Measurements from ENCODE around the gene BCAS3.
A peak's percentile ranks its signal among the peaks of the same experiment; 100 is the strongest.

BCAS3 gene

GRCh38 chr17:61390479-61390791, 712.8 kb downstream of the BCAS3 start:
- WGBS = 81% methylated on average over 11 of the region's 11 CpGs
- DNase-seq = no peak
- H3K14ac ChIP-seq (ENCODE audit: low read length in 2 of 2) = no peak overlapping the region
- H3K4me1 ChIP-seq (ENCODE audit: control insufficient read depth, insufficient read depth, low read depth, low read length) = peaks cover 10% of the 10 kb centered on the region
- peak overlapping the region; percentile 0 for H4K91ac ChIP-seq (ENCODE audit: low read length)
- H3K4me2 ChIP-seq (ENCODE audit: low read length, poor library complexity, severe bottlenecking) = no peak overlapping the region
- H2AK5ac ChIP-seq (ENCODE audit: low read length, severe bottlenecking) = no peak overlapping the region
- no peaks in the 10 kb centered on the region for H3K9me3 ChIP-seq (ENCODE audit: control insufficient read depth, low read length)
- H3K4ac ChIP-seq (ENCODE audit: low read depth in 1 of 2, low read length in 2 of 2) = peak overlapping the region in 1 of 2 experiments; percentile 64
- H3K27me3 ChIP-seq (ENCODE audit: control insufficient read depth in 1 of 2, insufficient read depth in 1 of 2, low read length in 2 of 2) = peaks cover 0 to 20% of the 10 kb centered on the region in 2 experiments
- H2AFZ ChIP-seq (ENCODE audit: low read depth, low read length) = no peak overlapping the region
- H2BK15ac ChIP-seq (ENCODE audit: low read depth, poor library complexity, severe bottlenecking) = no peak overlapping the region
- no peak overlapping the region for H2BK120ac ChIP-seq (ENCODE audit: low read depth, low read length)
- peak overlapping the region; percentile 26 to 71 for H3K18ac ChIP-seq (ENCODE audit: low read depth in 1 of 2, low read length in 2 of 2)
- peak overlapping the region; percentile 81 for H3K9ac ChIP-seq (ENCODE audit: low read length)
- no peak overlapping the region for H3K23ac ChIP-seq (ENCODE audit: low read length in 2 of 2)
- no peaks in the 10 kb centered on the region for H3K79me1 ChIP-seq (replicated peaks; ENCODE audit: low read length, poor library complexity, severe bottlenecking)
- H2BK12ac ChIP-seq (ENCODE audit: low read length in 2 of 2) = peak overlapping the region; percentile 27 to 75
- H4K8ac ChIP-seq (ENCODE audit: low read length) = peak overlapping the region; percentile 1
- H3K36me3 ChIP-seq (ENCODE audit: control insufficient read depth in 1 of 2, insufficient read depth in 2 of 2, low read depth in 1 of 2, low read length in 2 of 2) = peaks cover 0 to 6% of the 10 kb centered on the region in 2 experiments
- H3K27ac ChIP-seq (ENCODE audit: low read length, poor library complexity, severe bottlenecking) = no peak overlapping the region
- H2BK5ac ChIP-seq (ENCODE audit: low read depth, low read length, poor library complexity, severe bottlenecking) = no peak overlapping the region
- no peak overlapping the region for H3K4me3 ChIP-seq (ENCODE audit: insufficient read depth in 1 of 2, low read depth in 1 of 2, low read length in 2 of 2)

GRCh38 chr17:61391595-61392291, 714.1 kb downstream of the BCAS3 start:
- H4K91ac ChIP-seq (ENCODE audit: low read length) = peak overlapping the region; percentile 5

GRCh38 chr17:61392679-61393078, 715.0 kb downstream of the BCAS3 start:
- H4K8ac ChIP-seq (ENCODE audit: low read length) = no peak overlapping the region
- H3K4ac ChIP-seq (ENCODE audit: low read depth in 1 of 2, low read length in 2 of 2) = no peak overlapping the region
- H3K14ac ChIP-seq (ENCODE audit: low read length in 2 of 2) = no peak overlapping the region
- peak overlapping the region; percentile 12 to 81 for H2BK12ac ChIP-seq (ENCODE audit: low read length in 2 of 2)
- H2AFZ ChIP-seq (ENCODE audit: low read depth, low read length) = no peak overlapping the region
- H3K36me3 ChIP-seq (ENCODE audit: control insufficient read depth in 1 of 2, insufficient read depth in 2 of 2, low read depth in 1 of 2, low read length in 2 of 2) = no peaks in the 10 kb centered on the region
- no peak overlapping the region for H2BK5ac ChIP-seq (ENCODE audit: low read depth, low read length, poor library complexity, severe bottlenecking)
- no peak overlapping the region for H2AK5ac ChIP-seq (ENCODE audit: low read length, severe bottlenecking)
- H3K4me1 ChIP-seq (ENCODE audit: control insufficient read depth, insufficient read depth, low read depth, low read length) = peaks cover 23% of the 10 kb centered on the region
- peaks cover 0 to 38% of the 10 kb centered on the region in 2 experiments for H3K27me3 ChIP-seq (ENCODE audit: control insufficient read depth in 1 of 2, insufficient read depth in 1 of 2, low read length in 2 of 2)
- H2BK120ac ChIP-seq (ENCODE audit: low read depth, low read length) = no peak overlapping the region
- H3K79me1 ChIP-seq (replicated peaks; ENCODE audit: low read length, poor library complexity, severe bottlenecking) = no peaks in the 10 kb centered on the region
- H4K91ac ChIP-seq (ENCODE audit: low read length) = no peak overlapping the region
- no peak overlapping the region for H3K4me3 ChIP-seq (ENCODE audit: insufficient read depth in 1 of 2, low read depth in 1 of 2, low read length in 2 of 2)
- H3K27ac ChIP-seq (ENCODE audit: low read length, poor library complexity, severe bottlenecking) = no peak overlapping the region
- DNase-seq = no peak
- no peaks in the 10 kb centered on the region for H3K9me3 ChIP-seq (ENCODE audit: control insufficient read depth, low read length)
- no peak overlapping the region for H3K23ac ChIP-seq (ENCODE audit: low read length in 2 of 2)
- H3K9ac ChIP-seq (ENCODE audit: low read length) = no peak overlapping the region
- 73% methylated on average over 3 of the region's 3 CpGs for WGBS
- H3K4me2 ChIP-seq (ENCODE audit: low read length, poor library complexity, severe bottlenecking) = no peak overlapping the region
- no peak overlapping the region for H2BK15ac ChIP-seq (ENCODE audit: low read depth, poor library complexity, severe bottlenecking)
- H3K18ac ChIP-seq (ENCODE audit: low read depth in 1 of 2, low read length in 2 of 2) = peak overlapping the region in 1 of 2 experiments; percentile 5

More at GRCh38 chr17:61391595-61392291, 714.1 kb downstream of the BCAS3 start:
- no peak for DNase-seq
- Histone ChIP-seq H3K4me3 (ENCODE audit: insufficient read depth in 1 of 2, low read depth in 1 of 2, low read length in 2 of 2) (no peak overlapping the region), H3K4me2 (ENCODE audit: low read length, poor library complexity, severe bottlenecking) (no peak overlapping the region), H3K27me3 (ENCODE audit: control insufficient read depth in 1 of 2, insufficient read depth in 1 of 2, low read length in 2 of 2) (peaks cover 0 to 33% of the 10 kb centered on the region in 2 experiments), H2BK15ac (ENCODE audit: low read depth, poor library complexity, severe bottlenecking) (no peak overlapping the region), H3K4me1 (ENCODE audit: control insufficient read depth, insufficient read depth, low read depth, low read length) (peaks cover 15% of the 10 kb centered on the region), H2AK5ac (ENCODE audit: low read length, severe bottlenecking) (no peak overlapping the region), H2BK120ac (ENCODE audit: low read depth, low read length) (no peak overlapping the region), H3K14ac (ENCODE audit: low read length in 2 of 2) (no peak overlapping the region), H2BK12ac (ENCODE audit: low read length in 2 of 2) (peak overlapping the region; percentile 75 to 87), H3K9ac (ENCODE audit: low read length) (no peak overlapping the region), H4K8ac (ENCODE audit: low read length) (no peak overlapping the region), H3K27ac (ENCODE audit: low read length, poor library complexity, severe bottlenecking) (no peak overlapping the region), H3K9me3 (ENCODE audit: control insufficient read depth, low read length) (no peaks in the 10 kb centered on the region), H3K23ac (ENCODE audit: low read length in 2 of 2) (no peak overlapping the region), H3K79me1 (replicated peaks; ENCODE audit: low read length, poor library complexity, severe bottlenecking) (no peaks in the 10 kb centered on the region), H3K4ac (ENCODE audit: low read depth in 1 of 2, low read length in 2 of 2) (peak overlapping the region in 1 of 2 experiments; percentile 38), H3K36me3 (ENCODE audit: control insufficient read depth in 1 of 2, insufficient read depth in 2 of 2, low read depth in 1 of 2, low read length in 2 of 2) (peaks cover 0 to 6% of the 10 kb centered on the region in 2 experiments), H2AFZ (ENCODE audit: low read depth, low read length) (no peak overlapping the region), H3K18ac (ENCODE audit: low read depth in 1 of 2, low read length in 2 of 2) (peak overlapping the region in 1 of 2 experiments; percentile 84), H2BK5ac (ENCODE audit: low read depth, low read length, poor library complexity, severe bottlenecking) (no peak overlapping the region)
- WGBS = 93% methylated on average over 19 of the region's 19 CpGs

- Histone ChIP-seq H3K27ac (ENCODE audit: low read length, poor library complexity, severe bottlenecking) (no peak overlapping the region), H3K4me1 (ENCODE audit: control insufficient read depth, insufficient read depth, low read depth, low read length) (peaks cover 26% of the 10 kb centered on the region), H2BK5ac (ENCODE audit: low read depth, low read length, poor library complexity, severe bottlenecking) (no peak overlapping the region), H2BK12ac (ENCODE audit: low read length in 2 of 2) (peak overlapping the region; percentile 30 to 59), H3K18ac (ENCODE audit: low read depth in 1 of 2, low read length in 2 of 2) (peak overlapping the region; percentile 65 to 79), H4K8ac (ENCODE audit: low read length) (peak overlapping the region; percentile 45), H3K27me3 (ENCODE audit: control insufficient read depth in 1 of 2, insufficient read depth in 1 of 2, low read length in 2 of 2) (peaks cover 0 to 47% of the 10 kb centered on the region in 2 experiments), H3K4me2 (ENCODE audit: low read length, poor library complexity, severe bottlenecking) (no peak overlapping the region), H2BK15ac (ENCODE audit: low read depth, poor library complexity, severe bottlenecking) (no peak overlapping the region), H4K91ac (ENCODE audit: low read length) (peak overlapping the region; percentile 80), H3K4ac (ENCODE audit: low read depth in 1 of 2, low read length in 2 of 2) (peak overlapping the region in 1 of 2 experiments; percentile 46), H3K9me3 (ENCODE audit: control insufficient read depth, low read length) (no peaks in the 10 kb centered on the region), H3K4me3 (ENCODE audit: insufficient read depth in 1 of 2, low read depth in 1 of 2, low read length in 2 of 2) (no peak overlapping the region), H3K79me1 (replicated peaks; ENCODE audit: low read length, poor library complexity, severe bottlenecking) (no peaks in the 10 kb centered on the region), H3K14ac (ENCODE audit: low read length in 2 of 2) (no peak overlapping the region), H2AFZ (ENCODE audit: low read depth, low read length) (no peak overlapping the region), H2BK120ac (ENCODE audit: low read depth, low read length) (no peak overlapping the region), H2AK5ac (ENCODE audit: low read length, severe bottlenecking) (no peak overlapping the region), H3K23ac (ENCODE audit: low read length in 2 of 2) (peak overlapping the region in 1 of 2 experiments; percentile 18), H3K9ac (ENCODE audit: low read length) (no peak overlapping the region), H3K36me3 (ENCODE audit: control insufficient read depth in 1 of 2, insufficient read depth in 2 of 2, low read depth in 1 of 2, low read length in 2 of 2) (no peaks in the 10 kb centered on the region)
- 96% methylated on average over 3 of the region's 3 CpGs for WGBS
- no peak for DNase-seq
Measured at GRCh38 chr17:61393550-61393903, 715.9 kb downstream of the BCAS3 start.

Measured in mesenchymal stem cell (in vitro differentiated cells and primary cell).